ES-I3 (cell line): ENCODE results near the gene SMIM1.

ENCODE experiments used
- H3K36me3 ChIP-seq: 2 replicates; pipeline ENCODE4 v1.6.1; 2013; ENCODE audit warnings: mild to moderate bottlenecking, low read length, control low read depth, moderate library complexity; ENCODE audit not compliant: insufficient read depth
- H3K4me1 ChIP-seq: 2 replicates; pipeline ENCODE4 v1.6.1; 2013; ENCODE audit warnings: mild to moderate bottlenecking, control low read depth, low read length; ENCODE audit not compliant: insufficient read depth
- H3K9ac ChIP-seq: 2 replicates; pipeline ENCODE4 v1.6.1; 2013; ENCODE audit warnings: low read depth, mild to moderate bottlenecking, low read length, moderate library complexity
- H3K9me3 ChIP-seq: 2 replicates; pipeline ENCODE4 v1.6.1; 2013; ENCODE audit warnings: mild to moderate bottlenecking, low read length, moderate library complexity; ENCODE audit not compliant: control insufficient read depth, insufficient read depth

Gene SMIM1

GRCh38 chr1:3756394-3756793 lies 16.2 kb upstream of the SMIM1 start:
- no peak overlapping the region for H3K9ac ChIP-seq
- no peaks in the 10 kb centered on the region for H3K36me3 ChIP-seq
- peaks cover 8% of the 10 kb centered on the region for H3K9me3 ChIP-seq
- H3K4me1 ChIP-seq, result no peaks in the 10 kb centered on the region

GRCh38 chr1:3759164-3759563 lies 13.4 kb upstream of the SMIM1 start:
- Histone ChIP-seq H3K9ac (no peak overlapping the region), H3K36me3 (no peaks in the 10 kb centered on the region), H3K9me3 (peaks cover 8% of the 10 kb centered on the region), H3K4me1 (no peaks in the 10 kb centered on the region)

- Histone ChIP-seq H3K9ac (no peak overlapping the region), H3K4me1 (no peaks in the 10 kb centered on the region)
Measured at GRCh38 chr1:3759796-3760195, 12.8 kb upstream of the SMIM1 start.

GRCh38 chr1:3761296-3762010 lies 11.1 kb upstream of the SMIM1 start:
- Histone ChIP-seq H3K36me3 (no peaks in the 10 kb centered on the region), H3K9ac (no peak overlapping the region), H3K9me3 (peaks cover 8% of the 10 kb centered on the region), H3K4me1 (no peaks in the 10 kb centered on the region)

More at GRCh38 chr1:3759796-3760195, 12.8 kb upstream of the SMIM1 start:
- Histone ChIP-seq H3K9me3 (peaks cover 8% of the 10 kb centered on the region), H3K36me3 (no peaks in the 10 kb centered on the region)

GRCh38 chr1:3762151-3762872 lies 10.2 kb upstream of the SMIM1 start:
- Histone ChIP-seq H3K9me3 (peaks cover 8% of the 10 kb centered on the region), H3K9ac (no peak overlapping the region), H3K4me1 (no peaks in the 10 kb centered on the region; the same call in 1 of the 2 replicates), H3K36me3 (no peaks in the 10 kb centered on the region)

GRCh38 chr1:3762873-3763228 lies 9.7 kb upstream of the SMIM1 start:
- Histone ChIP-seq H3K36me3 (no peaks in the 10 kb centered on the region), H3K9me3 (peaks cover 8% of the 10 kb centered on the region)

GRCh38 chr1:3763351-3764125 lies 9.0 kb upstream of the SMIM1 start:
- H3K9ac ChIP-seq, result no peak overlapping the region
- H3K9me3 ChIP-seq, result peaks cover 8% of the 10 kb centered on the region
- H3K36me3 ChIP-seq, result no peaks in the 10 kb centered on the region

More at GRCh38 chr1:3762873-3763228, 9.7 kb upstream of the SMIM1 start:
- Histone ChIP-seq H3K9ac (no peak overlapping the region), H3K4me1 (peaks cover 4% of the 10 kb centered on the region; the same call in 1 of the 2 replicates)

GRCh38 chr1:3767328-3767925 lies 5.1 kb upstream of the SMIM1 start:
- Histone ChIP-seq H3K36me3 (no peaks in the 10 kb centered on the region), H3K9me3 (no peaks in the 10 kb centered on the region), H3K4me1 (peaks cover 7% of the 10 kb centered on the region; the same call in 1 of the 2 replicates), H3K9ac (no peak overlapping the region)

More at GRCh38 chr1:3763351-3764125, 9.0 kb upstream of the SMIM1 start:
- H3K4me1 ChIP-seq, result peaks cover 4% of the 10 kb centered on the region; the same call in 1 of the 2 replicates

- no peaks in the 10 kb centered on the region for H3K36me3 ChIP-seq
- peaks cover 7% of the 10 kb centered on the region; the same call in 1 of the 2 replicates for H3K4me1 ChIP-seq
- H3K9me3 ChIP-seq, result no peaks in the 10 kb centered on the region
- H3K9ac ChIP-seq, result no peak overlapping the region
Measured at GRCh38 chr1:3768811-3769390, 3.6 kb upstream of the SMIM1 start.

- Histone ChIP-seq H3K4me1 (peaks cover 15% of the 10 kb centered on the region; the same call in 1 of the 2 replicates), H3K9ac (no peak overlapping the region), H3K9me3 (no peaks in the 10 kb centered on the region), H3K36me3 (no peaks in the 10 kb centered on the region)
Measured at GRCh38 chr1:3770047-3770765, 2.3 kb upstream of the SMIM1 start.

GRCh38 chr1:3771108-3772026 lies 1.2 kb upstream of the SMIM1 start:
- H3K9ac ChIP-seq, result peak overlapping the region; percentile 67
- peaks cover 21% of the 10 kb centered on the region; the same call in 1 of the 2 replicates for H3K4me1 ChIP-seq
- H3K36me3 ChIP-seq, result no peaks in the 10 kb centered on the region
- no peaks in the 10 kb centered on the region for H3K9me3 ChIP-seq

- H3K36me3 ChIP-seq, result no peaks in the 10 kb centered on the region
- peak overlapping the region; percentile 67 for H3K9ac ChIP-seq
- H3K4me1 ChIP-seq, result peaks cover 21% of the 10 kb centered on the region; the same call in 1 of the 2 replicates
- no peaks in the 10 kb centered on the region for H3K9me3 ChIP-seq
Measured at GRCh38 chr1:3772027-3772714, 378 bp upstream of the SMIM1 start.
